GM12878 (cell line): ENCODE results near the gene MSH6. TPM values are rescaled to one million over a fixed set of nuclear protein-coding genes. Genes with fewer than 3 reads are reported as not detected.

Experiments
- BACH1 ChIP-seq: fragments of 450-650 bp; IDR thresholded peaks from 2 replicates; pipeline ENCODE4 v1.6.1; 2017; ENCODE audit warnings: mild to moderate bottlenecking, borderline replicate concordance
- DPF2 ChIP-seq: fragments of 450-650 bp; IDR thresholded peaks from 2 replicates; pipeline ENCODE4 v1.6.1; 2017; ENCODE audit warnings: mild to moderate bottlenecking
- E2F8 ChIP-seq: fragments of 450-650 bp; IDR thresholded peaks from 2 replicates; pipeline ENCODE4 v1.6.1; 2018; ENCODE audit warnings: mild to moderate bottlenecking, low read depth, moderate library complexity; ENCODE audit not compliant: partially characterized antibody
- ETV6 ChIP-seq, 2 experiments: fragments of 450-650 bp in 1 of 2; IDR thresholded peaks in 1 of 2; conservative IDR thresholded peaks in 1 of 2; 2 replicates each; pipeline ENCODE4 v1.6.1; 2014; ENCODE audit warnings: antibody characterized with exemption in 1 of 2, borderline replicate concordance in 1 of 2, low read depth in 1 of 2, mild to moderate bottlenecking in 1 of 2, moderate library complexity in 1 of 2
- GATAD2B ChIP-seq: fragments of 450-650 bp; conservative IDR thresholded peaks from 2 replicates; pipeline ENCODE4 v1.6.1; 2017; ENCODE audit warnings: low read depth, mild to moderate bottlenecking, moderate library complexity
- JUND ChIP-seq: IDR thresholded peaks from 2 replicates; pipeline ENCODE4 v1.6.1; 2012; ENCODE audit warnings: low read depth, mild to moderate bottlenecking, low read length, improper control_type of control experiment, moderate library complexity
- MEF2B ChIP-seq: fragments of 450-650 bp; IDR thresholded peaks from 2 replicates; pipeline ENCODE4 v1.6.1; 2018; ENCODE audit warnings: mild to moderate bottlenecking, moderate library complexity; ENCODE audit not compliant: partially characterized antibody, poor library complexity, severe bottlenecking
- NR2F1 ChIP-seq: fragments of 450-650 bp; conservative IDR thresholded peaks from 2 replicates; pipeline ENCODE4 v1.6.1; 2017; ENCODE audit warnings: mild to moderate bottlenecking
- PML ChIP-seq: IDR thresholded peaks from 2 replicates; pipeline ENCODE4 v1.6.1; 2012; ENCODE audit warnings: low read length, inconsistent platforms
- POLR2A ChIP-seq: IDR thresholded peaks from 2 replicates; pipeline ENCODE4 v1.6.1; 2011; ENCODE audit warnings: low read depth, mild to moderate bottlenecking, low read length
- RB1 ChIP-seq: fragments of 450-650 bp; formaldehyde crosslinking; IDR thresholded peaks from 2 replicates; pipeline ENCODE4 v1.6.1; 2017; ENCODE audit warnings: mild to moderate bottlenecking, borderline replicate concordance
- RCOR1 ChIP-seq: conservative IDR thresholded peaks from 2 replicates; pipeline ENCODE4 v1.6.1; 2012; ENCODE audit warnings: low read depth, low read length, improper control_type of control experiment
- RELA ChIP-seq: fragments of 450-650 bp; IDR thresholded peaks from 2 replicates; pipeline ENCODE4 v1.8.0; 2014; ENCODE audit warnings: borderline replicate concordance; ENCODE audit not compliant: partially characterized antibody
- REST ChIP-seq: IDR thresholded peaks from 2 replicates; pipeline ENCODE4 v1.6.1; 2012; ENCODE audit warnings: mild to moderate bottlenecking, low read depth, low read length
- STAT1 ChIP-seq: fragments of 450-650 bp; conservative IDR thresholded peaks from 2 replicates; pipeline ENCODE4 v1.6.1; 2014; ENCODE audit warnings: antibody characterized with exemption, mild to moderate bottlenecking
- YY1 ChIP-seq: IDR thresholded peaks from 2 replicates; pipeline ENCODE4 v1.6.1; 2011; ENCODE audit warnings: low read depth, mild to moderate bottlenecking, low read length
- ZNF217 ChIP-seq: fragments of 450-650 bp; IDR thresholded peaks from 2 replicates; pipeline ENCODE4 v1.6.1; 2017; ENCODE audit warnings: antibody characterized with exemption, mild to moderate bottlenecking
- polyA plus RNA-seq, 11 experiments: library from polyadenylated mRNA; depleted of rRNA in 4 of 11; unstranded in 6 of 11; stranded (reverse) in 5 of 11; fragments of >200 nt; fragmentation: Nextera tagmentation in 4 of 11; fragmentation: Illumina TruSeq in 1 of 11; extraction: Ambion mirVana in 4 of 11; extraction: Trizol in 1 of 11; gene quantifications; 1 replicate in 1 of 11; 2 replicates in 10 of 11; pipeline versions ENCODE4 v1.2.1 to v1.2.3, GENCODE V29; 2011 to 2016; ENCODE audit warnings: inconsistent platforms in 2 of 11, missing spikeins in 2 of 11, low read depth in 1 of 11
- total RNA-seq, 4 experiments: library from RNA; depleted of rRNA in 3 of 4; stranded (reverse); fragments of >200 nt in 3 of 4; fragmentation: Illumina TruSeq in 1 of 4; extraction: Trizol in 1 of 4; gene quantifications; 2 replicates each; pipeline versions ENCODE4 v1.2.1 to v1.2.3, GENCODE V29; 2013 to 2021
- TF ChIP-seq, protein P1 (sequence below): fragments of 450-650 bp; IDR thresholded peaks from 2 replicates; pipeline ENCODE4 v1.6.1; 2017; ENCODE audit warnings: mild to moderate bottlenecking, moderate library complexity

The MSH6 gene
- total and polyA plus RNA-seq, 10 of the 15 experiments (the other 5 are each of a cell fraction or from before 2014, with no cell fraction given): 12.4 to 108 (median 67.4) TPM

DNA sequence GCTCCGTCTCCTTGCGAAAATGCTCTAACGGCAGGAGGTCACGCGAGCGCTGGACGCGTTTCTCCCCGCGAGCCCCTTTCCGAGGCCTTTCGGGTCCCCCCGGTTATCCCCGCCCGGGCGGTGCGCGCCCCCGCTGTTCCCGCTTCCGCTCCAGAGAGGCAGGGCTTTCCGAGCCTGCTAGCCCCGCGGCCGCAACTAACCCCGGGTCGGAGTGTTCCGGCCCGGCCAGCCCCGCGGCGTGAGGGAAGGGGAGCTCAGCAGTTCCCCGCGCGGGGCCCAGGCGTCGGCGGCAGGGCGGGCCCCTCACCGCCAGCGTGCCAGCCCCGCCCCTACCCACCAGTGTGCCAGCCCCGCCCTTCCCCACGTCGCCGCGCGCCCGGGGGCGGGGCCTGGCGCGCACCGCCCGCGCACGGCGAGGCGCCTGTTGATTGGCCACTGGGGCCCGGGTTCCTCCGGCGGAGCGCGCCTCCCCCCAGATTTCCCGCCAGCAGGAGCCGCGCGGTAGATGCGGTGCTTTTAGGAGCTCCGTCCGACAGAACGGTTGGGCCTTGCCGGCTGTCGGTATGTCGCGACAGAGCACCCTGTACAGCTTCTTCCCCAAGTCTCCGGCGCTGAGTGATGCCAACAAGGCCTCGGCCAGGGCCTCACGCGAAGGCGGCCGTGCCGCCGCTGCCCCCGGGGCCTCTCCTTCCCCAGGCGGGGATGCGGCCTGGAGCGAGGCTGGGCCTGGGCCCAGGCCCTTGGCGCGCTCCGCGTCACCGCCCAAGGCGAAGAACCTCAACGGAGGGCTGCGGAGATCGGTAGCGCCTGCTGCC lies at the start of gene MSH6 (continued):
- TF ChIP-seq JUND (no peak), ETV6 (conservative IDR thresholded peaks at IDR 0.05 in 1 of 2, IDR thresholded peaks at IDR 0.05 in 1 of 2; ENCODE audit: borderline replicate concordance in 1 of 2, low read depth in 1 of 2) (peak in 1 of 2 experiments; percentile 26; a peak in 1 of 4 replicates), ZNF217 (0 out of 2 replicates have a peak, but pooled peaks have one; percentile 29), YY1 (peak; percentile 10), NR2F1 (peak; percentile 58; the same call in 1 of the 2 replicates), PML (peak; percentile 67; the same call in 1 of the 2 replicates), MEF2B (no peak), REST (no peak), STAT1 (peak; percentile 60; the same call in 1 of the 2 replicates), E2F8 (peak; percentile 97), RCOR1 (no peak), BACH1 (peak; percentile 96), RELA (no peak), RB1 (peak; percentile 100), GATAD2B (peak; percentile 91), DPF2 (peak; percentile 89; the same call in 1 of the 2 replicates), POLR2A (peak; percentile 92)
- TF ChIP-seq, protein P1, sequence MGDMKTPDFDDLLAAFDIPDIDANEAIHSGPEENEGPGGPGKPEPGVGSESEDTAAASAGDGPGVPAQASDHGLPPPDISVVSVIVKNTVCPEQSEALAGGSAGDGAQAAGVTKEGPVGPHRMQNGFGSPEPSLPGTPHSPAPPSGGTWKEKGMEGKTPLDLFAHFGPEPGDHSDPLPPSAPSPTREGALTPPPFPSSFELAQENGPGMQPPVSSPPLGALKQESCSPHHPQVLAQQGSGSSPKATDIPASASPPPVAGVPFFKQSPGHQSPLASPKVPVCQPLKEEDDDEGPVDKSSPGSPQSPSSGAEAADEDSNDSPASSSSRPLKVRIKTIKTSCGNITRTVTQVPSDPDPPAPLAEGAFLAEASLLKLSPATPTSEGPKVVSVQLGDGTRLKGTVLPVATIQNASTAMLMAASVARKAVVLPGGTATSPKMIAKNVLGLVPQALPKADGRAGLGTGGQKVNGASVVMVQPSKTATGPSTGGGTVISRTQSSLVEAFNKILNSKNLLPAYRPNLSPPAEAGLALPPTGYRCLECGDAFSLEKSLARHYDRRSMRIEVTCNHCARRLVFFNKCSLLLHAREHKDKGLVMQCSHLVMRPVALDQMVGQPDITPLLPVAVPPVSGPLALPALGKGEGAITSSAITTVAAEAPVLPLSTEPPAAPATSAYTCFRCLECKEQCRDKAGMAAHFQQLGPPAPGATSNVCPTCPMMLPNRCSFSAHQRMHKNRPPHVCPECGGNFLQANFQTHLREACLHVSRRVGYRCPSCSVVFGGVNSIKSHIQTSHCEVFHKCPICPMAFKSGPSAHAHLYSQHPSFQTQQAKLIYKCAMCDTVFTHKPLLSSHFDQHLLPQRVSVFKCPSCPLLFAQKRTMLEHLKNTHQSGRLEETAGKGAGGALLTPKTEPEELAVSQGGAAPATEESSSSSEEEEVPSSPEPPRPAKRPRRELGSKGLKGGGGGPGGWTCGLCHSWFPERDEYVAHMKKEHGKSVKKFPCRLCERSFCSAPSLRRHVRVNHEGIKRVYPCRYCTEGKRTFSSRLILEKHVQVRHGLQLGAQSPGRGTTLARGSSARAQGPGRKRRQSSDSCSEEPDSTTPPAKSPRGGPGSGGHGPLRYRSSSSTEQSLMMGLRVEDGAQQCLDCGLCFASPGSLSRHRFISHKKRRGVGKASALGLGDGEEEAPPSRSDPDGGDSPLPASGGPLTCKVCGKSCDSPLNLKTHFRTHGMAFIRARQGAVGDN: peak; percentile 70
